ENCODE measurements around the gene KCNMA1.

KCNMA1 gene

DNA sequence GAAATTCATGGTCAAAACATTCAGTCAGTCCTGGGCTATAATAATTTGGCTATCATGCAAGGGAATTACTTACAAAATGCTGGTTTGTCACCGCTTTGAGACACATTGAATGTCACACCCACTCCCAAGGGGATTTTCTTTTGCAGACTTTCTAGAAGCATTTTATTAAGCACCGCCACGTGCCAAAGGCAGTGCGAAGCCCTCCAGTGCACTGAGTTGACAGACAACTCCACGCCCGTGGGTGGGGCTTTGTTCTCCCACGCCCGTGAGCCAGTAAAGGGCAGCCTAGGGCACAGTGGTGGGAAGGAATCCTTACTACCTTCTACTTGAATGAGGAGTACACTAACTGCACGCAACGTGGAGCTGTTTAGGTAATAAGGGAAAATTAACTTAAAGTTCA is 515.8 kb downstream of the KCNMA1 start:
- no peak for DNase-seq

DNA sequence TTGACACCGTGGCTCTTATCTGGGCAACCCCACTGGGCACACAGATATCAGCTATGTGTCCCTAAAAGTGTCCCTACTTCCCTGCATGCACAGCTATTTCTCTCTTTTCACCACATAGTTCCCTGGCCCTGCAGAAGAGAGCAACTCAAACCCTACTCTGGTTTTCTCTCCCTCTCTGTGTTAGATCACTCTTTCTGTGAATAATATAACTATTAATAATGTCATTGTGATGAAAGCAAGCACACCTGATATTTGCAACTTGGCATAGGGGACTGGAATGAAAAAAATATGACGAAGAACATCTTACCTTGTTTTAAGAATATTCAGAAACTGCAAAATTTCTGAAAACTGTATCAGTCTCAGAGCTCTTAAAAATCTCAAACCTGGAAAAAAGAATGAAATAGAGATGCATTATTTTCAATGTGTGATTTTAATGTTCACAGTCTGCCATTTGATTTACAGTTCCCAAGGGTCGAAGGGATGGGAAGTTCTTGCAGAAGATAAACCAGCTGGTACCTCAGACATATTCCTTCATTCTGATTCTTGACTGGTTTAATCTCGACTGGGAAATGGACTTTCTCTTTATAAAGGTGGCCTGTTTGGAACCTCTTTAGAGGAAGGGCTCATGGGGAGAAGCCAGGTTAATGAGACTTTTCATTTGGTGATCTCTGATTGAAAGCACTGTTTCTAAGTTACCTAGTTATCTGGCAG is 516.8 kb downstream of the KCNMA1 start:
- DNase-seq, result no peak

DNA sequence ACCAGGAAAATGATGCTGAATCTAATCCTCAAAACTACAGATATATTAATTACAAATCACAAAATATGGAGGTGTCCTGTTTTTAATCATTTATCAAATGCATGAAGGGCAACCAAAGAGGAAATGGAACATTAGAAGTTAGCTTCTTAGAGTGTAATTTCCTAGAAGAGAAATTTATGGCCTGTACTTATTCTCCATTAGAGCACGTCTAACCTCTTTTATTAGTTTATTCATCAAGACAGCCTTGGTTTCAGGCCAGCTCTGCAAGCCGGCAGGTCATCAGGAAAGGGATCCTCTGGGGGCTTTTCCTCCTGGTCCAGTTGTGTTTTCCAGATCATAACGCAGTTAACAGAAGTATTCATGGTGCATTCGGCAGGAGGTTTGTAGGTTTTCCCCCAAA is 517.6 kb downstream of the KCNMA1 start:
- DNase-seq, result no peak

DNA sequence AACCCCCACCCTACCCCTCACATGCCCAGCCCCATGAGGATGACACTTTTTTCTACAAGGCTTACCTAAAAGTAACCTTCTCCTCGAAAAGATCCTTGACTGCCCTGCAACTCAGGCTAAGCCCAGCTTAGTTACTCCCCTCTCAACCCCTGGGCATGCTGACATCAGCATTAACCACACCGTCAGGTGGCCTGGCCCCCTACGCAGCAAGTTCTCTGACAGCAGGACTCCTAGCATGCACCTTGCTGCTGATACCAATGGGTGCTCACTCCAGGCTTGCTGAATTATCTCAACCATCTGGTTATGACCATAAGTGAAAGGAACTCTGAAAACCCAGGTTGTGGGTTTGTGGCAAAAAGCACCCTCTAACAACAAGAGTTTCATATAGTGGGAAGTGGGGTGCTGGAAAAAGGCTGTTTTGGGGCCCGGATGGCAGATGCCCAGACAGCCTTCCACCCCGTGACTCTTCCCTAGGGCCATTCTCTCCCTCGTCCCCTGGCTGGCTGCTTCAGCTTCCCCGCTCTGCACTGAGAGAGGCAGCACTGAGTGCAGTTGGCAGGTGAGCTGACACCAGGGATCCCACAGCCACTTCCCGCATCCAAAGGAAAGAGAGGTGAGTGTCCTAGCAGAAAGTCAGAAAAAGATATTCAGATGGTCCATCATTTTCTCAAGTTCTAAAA is 518.9 kb downstream of the KCNMA1 start:
- no peak for DNase-seq

DNA sequence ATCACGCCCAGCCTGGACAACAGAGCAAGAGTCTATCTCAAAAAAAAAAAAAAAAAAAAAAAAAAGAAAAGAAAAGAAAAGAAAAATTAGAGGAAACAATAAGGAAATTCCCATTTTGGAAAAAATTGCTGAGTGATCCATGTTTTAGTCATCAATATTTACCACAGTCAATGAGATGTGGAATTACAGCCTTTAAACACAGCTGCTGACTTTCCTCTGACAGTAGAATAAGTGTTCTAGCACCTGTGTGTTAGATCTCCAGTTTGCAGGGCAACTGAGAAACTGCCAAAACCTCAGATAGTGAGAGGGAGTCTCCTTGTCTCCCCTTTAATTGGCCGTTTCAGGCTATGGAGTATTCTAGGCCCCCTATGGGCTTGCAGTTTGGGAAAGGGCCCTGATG is 520.1 kb downstream of the KCNMA1 start:
- no peak for DNase-seq

DNA sequence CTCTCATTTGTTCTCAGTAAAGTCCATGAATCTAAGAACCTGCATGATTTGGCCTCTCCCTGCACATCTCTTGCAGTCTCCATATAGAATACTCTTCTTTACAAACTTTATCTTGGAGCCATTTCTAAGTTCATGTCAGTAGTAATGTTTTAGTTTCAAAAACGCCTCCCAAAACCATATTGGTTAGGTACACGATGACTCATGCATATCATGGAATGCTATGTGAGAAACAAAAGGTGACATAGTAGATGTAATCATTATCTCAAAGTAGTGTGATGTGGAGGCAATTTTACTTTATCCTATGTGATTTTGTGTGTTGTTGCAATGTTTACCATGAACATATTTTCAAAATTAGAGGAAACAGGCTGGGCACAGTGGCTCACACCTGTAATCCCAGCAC is 520.7 kb downstream of the KCNMA1 start:
- DNase-seq, result no peak

DNA sequence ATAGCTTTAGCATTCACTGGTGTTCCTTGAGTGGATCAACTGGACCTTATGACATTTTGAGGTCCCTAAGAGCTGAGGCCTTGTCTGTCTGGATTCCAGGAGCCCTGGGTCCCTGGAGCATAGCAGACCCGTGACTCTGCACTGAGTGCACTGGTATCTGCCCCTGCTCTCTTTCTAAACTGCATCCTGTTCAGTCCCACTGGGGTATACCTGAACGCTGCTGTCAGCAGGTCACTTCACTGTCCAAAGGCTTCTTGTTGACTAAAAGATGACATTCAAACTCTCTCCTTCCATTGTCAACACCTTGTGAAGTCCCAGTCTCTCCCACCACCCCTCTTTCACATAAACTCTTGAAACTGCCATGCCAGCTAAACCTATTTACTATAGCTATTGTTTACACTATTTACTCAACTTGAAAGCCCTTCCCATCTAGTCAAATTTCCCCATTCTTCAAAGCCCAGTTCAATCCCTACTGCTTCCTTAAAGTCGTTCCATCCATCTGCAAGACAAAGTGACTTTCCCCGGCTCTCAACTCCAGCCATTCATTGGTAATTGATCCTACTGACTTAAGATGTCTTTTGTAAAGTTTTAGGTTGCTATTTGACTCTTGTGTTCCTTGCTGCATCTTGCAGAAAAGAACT is 523.3 kb downstream of the KCNMA1 start:
- DNase-seq, result no peak

DNA sequence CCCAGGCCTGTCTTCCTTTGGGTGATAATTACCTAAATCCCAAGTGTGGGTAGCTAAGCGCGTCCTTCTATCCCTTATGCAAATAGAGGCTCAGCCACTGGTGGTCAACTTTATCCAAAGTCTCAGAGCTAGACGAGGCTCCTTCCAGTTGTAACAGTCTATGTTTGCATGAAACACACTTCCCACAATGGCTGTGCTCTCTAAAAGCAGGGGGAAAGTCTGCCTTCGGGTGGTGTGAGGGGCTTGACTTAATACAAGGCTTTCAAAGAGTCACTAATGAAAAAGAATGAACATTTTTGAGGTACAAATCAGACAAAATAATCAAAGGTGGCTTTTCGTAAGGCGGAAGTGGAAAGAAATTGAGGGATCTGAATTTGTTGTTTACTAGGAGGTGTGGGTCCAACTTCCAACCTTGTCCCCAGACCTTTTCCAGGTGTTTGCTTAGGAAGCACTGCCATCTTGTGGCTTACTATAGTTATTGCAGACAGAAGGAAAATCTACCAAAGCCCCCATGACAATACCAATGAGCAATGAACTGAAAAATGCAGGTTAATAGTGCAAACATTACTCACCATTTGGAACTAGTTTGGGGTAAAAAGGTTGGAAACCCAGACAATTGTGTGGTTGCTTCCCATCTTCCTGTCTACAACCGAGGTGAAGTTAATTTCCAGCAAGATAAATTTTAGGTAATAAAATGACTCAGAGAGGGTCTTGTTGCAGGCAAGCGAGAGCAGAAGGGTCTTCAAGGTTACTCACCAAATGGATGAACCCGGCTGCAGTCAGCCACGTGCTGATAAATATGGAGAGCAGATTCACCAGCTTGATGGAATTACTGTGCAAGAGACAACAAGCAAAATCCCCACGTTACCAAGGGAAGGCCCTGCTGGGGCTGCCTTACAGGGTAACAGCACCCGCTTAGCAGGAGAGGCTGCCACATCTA is 525.7 kb downstream of the KCNMA1 start:
- peak; percentile 73 for DNase-seq

DNA sequence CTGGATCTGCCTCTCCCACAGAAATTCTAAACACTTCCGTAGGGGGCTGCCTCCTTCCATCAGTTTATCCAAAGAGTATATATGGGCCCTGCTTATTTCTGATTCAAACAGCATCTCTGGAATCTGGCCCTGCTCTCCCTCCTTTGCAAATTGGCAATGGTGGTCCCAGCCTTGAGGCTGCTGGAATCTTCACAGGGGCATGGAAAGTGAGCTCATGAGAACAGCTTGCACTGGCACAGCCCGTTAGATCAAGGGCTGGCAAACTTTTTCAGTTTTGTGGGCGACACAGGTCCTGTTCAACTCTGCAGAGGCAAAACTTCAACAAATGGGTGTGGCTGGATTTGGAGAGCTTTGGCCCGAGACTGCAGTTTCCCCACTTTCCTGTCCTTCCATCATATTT is 526.9 kb downstream of the KCNMA1 start:
- no peak for DNase-seq

DNA sequence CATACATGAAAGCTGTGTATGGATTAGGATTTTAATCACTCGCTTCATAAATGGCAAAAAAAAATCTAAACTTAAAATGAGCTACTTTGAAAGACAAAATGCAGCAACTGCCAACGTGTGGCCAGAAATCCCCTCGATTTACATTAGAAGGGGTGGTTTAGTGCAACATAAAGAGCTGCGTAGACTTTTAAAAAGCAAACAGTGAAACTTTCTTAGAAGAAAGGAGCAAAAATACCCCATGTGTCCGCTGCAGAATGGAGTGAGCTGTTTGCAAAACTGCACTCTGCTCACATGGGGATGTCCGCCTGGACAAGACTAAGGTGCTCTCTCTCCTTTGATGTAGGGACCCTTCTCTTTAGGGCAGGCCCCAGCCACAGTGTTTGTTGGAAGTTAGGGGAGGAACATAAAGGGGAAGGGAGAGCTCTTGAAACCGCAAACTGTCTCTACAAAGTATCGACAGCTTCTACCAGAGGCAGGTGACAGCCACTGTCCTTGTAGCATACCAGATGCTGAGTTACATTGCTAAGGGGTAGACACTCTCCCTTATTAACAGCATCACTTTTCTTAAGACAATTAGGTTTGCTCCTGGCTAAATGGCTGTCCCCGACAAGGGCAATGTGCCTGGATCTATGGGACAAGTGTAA is 528.1 kb downstream of the KCNMA1 start:
- no peak for DNase-seq

DNA sequence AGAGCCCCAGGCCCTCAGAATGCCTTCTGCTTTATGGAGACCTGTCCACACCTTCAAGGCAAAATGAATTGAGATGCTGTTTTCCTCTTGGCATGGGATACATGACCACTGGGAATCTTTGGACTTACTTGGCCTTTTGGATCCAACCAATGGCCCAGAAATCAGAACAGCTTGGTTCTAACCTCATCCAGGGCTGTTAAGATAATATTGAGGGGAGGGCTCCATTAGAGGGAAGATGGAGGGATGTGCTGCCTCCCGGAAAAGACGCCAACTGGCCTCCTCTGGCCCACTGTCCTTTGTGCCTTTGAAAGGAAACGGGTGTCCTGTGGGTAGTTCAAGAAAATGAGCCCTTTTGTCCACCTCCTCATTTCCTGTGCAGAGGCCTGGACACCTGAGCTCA is 530.9 kb downstream of the KCNMA1 start:
- DNase-seq, result no peak

DNA sequence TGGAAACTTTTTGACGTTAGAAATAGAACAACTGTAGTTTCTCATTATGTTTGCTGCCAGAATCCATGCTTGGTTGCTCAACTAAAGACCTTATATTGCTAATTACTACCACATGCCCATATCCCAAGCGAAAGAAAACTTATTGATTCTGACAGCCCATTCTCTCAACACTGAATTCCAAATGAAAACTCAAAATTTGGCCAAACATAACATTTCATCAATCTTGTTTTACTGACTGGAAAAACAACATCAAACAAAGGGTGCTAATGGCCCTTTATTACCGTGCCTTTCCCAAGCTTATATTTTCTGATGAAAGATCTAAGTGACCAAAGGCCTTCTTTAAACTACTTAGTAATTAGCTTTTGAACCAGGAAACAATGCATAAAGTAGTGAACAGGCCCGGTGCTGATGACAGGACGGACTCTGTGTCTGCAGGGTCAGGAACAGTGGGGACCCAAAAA is 531.8 kb downstream of the KCNMA1 start:
- no peak for DNase-seq

DNA sequence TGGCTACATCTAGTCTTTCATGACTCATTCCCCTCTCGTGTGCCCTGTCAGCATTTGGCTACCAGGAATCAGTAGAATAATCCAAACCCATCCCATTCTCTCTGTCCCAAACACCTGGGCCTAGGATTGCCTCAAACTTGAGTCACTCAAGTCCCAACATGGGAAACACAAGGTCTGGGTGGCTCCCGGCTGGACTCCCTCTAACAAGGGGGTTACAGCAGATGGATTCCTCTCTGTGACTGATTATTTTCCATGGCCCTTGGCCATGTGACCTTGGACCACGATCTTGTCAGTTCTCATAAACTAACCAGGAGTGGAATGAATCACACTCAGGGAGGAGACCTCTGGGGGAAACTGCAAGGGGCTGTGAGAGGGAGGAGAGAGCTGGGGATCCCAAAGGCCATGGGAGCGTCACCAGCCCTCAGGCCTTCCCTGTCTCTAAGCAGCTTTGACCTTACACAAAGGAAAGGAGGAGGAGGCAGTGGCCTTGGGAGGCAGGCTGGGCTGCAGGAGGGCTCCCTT is 533.1 kb downstream of the KCNMA1 start:
- no peak for DNase-seq

DNA sequence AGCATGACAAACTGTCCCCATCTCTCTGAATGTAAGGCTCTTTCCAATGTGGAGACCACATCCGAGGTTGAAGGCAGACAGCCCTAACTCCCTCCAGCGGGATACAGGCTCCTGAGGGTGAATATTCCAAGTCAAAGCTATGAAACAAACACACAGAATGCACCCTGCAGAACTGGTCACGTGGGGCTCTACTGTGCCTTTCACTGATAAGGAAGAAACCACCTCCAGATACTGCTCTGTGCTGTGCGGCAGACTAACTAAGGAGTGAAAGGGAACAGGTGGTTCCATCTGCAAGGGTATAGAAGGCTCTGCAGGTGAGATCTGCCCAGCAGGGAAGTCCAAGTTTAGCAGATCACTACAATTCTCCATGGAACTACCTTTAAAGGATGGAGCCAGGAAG is 534.4 kb downstream of the KCNMA1 start:
- DNase-seq, result peak; percentile 26

DNA sequence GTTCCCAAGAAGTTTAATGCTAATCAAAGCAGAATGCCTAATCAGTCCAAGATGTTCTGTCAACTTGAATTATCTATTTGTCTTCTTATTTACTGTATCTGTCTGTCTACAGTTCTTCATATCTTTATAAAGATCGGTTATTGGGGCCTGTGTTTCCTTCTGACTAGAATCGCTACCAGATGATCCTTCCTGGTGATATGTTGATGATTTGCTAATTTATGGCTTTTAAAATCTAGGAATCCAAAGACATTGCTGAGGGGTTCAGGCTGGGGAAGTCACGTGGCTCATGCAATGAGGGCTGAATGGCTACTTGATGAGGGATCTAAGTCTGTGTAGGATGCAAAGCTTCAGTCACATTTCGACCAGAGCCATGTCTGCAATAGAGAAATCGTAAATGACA is 536.3 kb downstream of the KCNMA1 start:
- no peak for DNase-seq

DNA sequence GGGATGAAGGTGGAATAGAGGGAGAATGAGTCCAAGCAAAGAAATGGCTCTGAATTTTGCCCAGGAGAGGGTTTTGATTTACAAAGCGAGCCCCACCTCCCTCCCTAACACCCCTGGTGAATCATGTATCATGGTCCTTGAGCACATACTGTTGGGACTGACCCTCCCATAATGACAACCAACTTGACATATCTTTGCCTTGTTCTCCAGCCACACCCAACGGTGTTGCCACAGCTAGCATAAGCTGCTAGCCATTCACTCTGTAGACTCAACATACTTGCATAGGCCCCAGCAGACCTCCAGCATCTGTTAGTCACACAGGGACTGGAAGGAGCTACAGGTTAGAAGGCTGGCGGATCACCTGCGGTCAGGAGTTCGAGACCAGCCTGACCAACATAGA is 538.5 kb downstream of the KCNMA1 start:
- no peak for DNase-seq

DNA sequence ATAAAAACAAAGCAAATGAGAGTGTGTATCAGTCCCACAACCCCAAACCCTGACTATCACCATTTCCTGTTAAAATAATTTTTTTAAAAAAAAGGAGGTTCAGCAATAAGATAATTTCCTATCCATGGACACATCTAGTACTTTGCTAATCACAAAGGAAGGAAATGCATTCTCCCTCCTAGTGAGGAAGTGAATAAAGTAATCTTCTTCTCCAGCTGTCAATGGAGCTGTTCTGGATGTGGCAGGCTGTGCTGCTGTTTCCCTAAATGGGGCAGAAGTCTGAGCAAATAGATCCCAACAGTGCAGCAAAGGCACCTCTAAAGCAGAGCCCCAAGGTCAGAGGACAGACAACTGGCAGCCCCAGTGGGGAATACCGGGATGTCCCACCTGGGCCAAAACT is 540.0 kb downstream of the KCNMA1 start:
- no peak for DNase-seq

DNA sequence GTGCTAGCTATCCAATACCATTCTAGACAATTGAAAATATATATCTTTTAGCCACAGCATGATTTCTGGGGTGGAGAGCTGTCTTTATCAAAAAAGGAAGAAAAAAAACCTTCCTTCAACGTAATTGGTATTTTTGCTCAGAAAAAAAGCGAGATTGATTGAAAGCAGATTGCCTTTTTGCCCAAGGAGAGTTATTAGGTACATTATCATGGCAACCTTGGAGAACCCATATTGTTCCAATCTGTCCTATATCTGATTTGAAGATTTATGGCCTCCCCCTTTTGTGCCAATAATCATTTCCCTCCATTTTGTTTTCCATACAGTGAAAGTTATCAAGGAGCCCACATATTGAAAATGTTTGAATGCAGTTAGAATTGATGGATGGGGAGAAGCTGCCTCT is 544.5 kb downstream of the KCNMA1 start:
- DNase-seq, result no peak

DNA sequence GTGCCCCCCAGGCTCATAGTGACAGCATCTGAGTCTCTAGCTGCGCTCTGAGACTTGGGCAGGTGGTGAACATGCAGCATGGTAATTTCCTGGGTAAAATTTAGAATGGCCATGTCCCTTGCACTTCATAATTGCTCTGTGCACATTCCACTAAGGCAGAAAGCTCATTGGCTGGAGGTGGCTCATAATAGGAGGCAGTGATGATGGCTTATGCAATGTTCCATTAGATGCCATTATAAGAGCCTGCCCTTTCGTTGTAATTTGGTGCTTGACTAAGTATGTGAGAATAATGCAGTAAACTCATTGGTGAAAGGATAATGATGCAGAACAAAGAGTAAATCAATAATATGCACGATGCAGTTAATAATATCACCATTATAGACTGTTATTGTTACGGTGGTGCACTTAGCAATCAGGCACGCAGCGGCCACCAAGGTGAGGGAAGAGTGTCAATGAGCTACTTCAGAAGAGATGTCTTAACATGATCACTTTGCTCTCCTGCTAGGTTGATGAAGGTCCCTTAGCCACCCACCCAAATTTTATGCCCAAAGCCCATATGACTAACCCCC is 545.9 kb downstream of the KCNMA1 start:
- DNase-seq, result no peak

DNA sequence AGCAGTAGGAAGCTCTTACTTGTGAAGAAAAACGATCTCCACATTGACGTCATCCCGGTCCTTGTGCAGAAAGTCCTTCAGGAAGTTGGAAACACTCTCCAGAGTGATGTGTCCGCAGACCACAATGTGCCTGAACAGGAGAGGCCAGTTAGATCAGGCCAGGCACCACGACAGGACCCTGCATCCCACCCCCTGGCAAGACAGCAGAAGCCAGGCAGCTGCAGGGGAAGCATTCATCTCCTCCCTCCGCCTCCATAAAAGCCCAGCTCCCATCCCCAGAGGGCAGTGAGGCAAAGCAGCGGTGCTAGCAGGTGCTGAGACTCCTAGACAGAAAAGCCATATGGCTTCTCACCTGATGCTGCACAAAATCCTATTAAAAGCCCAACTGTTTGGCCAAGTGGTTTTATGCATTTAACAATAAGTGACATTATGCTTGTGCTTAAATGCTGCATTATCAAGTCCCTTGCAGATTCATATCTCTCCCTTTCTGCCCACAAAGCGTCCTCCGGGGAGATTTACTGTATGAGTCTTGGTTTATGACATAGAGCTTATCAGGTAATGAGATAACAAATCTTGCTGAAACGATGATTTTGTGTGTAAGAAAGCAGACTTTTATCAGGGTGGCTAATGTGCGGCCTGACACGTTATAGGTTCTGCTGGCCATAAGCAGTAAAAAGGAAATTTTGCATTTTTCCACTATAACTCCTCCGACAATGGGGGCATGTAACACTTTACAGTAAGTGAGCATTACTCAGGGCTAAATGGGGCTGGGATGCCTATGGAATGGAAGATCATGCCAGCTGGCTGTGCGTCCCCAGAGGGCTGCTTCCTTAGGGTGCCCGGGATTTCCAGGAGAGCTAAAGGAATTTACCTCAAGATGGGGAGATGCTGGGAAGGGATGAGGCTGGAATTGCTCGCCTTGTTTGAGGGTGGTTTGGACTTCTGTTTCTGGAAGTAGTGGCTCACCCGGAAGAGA is 546.9 kb downstream of the KCNMA1 start:
- peak; percentile 70 for DNase-seq

DNA sequence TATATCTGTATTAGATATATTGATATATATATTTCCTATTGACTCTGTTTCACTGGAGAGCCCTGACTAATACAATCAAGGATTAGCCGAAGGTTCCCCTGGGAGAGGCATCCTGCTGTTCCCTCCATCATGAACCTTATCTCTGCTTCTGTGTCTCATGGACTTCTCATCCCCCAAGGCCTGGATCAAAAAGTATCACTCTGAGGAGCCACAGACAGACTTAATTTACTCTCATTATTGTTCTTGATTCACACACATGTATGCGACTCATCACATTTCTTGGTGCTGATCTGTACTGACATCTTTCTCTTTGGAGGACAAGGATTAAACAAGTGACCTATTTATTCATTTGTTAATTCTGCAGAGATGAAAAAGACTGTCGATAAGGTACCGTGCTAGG is 550.2 kb downstream of the KCNMA1 start:
- no peak for DNase-seq
